ENCODE results near the gene UNC5C.

The UNC5C gene

DNA sequence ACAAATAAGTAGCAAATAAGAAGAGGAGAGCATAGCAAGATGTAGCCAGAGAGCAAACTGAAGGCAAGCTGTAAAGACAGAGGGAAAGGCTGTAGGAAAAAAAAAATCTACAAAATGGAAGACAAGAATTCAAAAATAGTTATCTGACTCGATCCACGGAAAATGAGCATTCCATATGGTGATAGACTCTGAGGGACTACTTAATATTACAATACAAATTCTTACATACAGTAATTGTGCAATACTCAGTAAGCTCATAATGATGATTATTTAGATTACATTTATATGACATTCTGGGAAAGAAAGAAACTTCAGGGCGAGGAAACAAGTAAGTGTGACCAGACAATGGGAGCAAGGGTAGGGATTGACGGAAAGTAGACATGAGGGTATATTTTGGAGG, 102.6 kb downstream of the UNC5C start:
- no peak for DNase-seq

- DNase-seq: no peak
Observed at GRCh38 chr4:95445251-95445650, 103.5 kb downstream of the UNC5C start.

- DNase-seq: no peak
Observed at GRCh38 chr4:95444812-95445211, 104.0 kb downstream of the UNC5C start.

- no peak for DNase-seq
Observed at GRCh38 chr4:95439896-95440295, 108.9 kb downstream of the UNC5C start.

GRCh38 chr4:95439071-95439470, 109.7 kb downstream of the UNC5C start:
- no peak for DNase-seq

GRCh38 chr4:95432466-95432865, 116.3 kb downstream of the UNC5C start:
- no peak for DNase-seq

DNA sequence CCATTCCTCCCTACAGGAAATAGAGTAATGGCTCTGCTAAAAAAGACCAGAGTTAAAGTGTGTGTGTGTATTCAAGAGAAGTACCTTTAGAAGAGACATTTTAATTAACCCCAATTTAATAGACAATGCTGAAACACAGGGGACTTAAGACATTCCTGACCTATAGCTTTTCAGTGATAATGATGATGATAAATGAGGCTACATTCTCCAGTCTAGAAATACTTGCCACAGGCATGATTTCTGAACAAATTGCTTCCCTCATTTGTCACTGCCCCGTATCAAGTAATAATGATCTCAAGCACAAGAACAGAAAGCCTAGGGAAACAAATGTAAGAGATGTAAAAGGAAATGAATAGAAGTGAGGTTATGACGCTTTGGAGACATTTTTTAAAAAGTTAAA, 117.1 kb downstream of the UNC5C start:
- no peak for DNase-seq

DNA sequence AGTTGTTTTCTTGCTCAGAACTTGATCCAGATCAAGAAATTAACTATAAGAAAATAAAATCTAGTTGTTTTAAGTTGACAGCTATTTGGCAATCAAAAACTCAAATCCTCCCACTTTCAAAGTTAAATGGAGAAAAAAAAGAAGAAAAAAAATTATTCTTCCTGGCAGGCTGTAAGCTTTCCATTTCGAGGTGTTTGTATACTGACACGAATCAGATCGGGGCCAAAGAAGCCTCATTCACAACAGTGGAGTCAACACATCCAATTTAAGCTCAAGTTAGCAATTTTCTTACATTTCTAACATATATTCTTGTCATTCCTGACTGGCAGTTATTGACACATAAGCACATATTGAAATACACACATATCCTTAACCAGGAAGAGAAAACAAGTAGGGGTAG, 119.4 kb downstream of the UNC5C start:
- no peak for DNase-seq

DNA sequence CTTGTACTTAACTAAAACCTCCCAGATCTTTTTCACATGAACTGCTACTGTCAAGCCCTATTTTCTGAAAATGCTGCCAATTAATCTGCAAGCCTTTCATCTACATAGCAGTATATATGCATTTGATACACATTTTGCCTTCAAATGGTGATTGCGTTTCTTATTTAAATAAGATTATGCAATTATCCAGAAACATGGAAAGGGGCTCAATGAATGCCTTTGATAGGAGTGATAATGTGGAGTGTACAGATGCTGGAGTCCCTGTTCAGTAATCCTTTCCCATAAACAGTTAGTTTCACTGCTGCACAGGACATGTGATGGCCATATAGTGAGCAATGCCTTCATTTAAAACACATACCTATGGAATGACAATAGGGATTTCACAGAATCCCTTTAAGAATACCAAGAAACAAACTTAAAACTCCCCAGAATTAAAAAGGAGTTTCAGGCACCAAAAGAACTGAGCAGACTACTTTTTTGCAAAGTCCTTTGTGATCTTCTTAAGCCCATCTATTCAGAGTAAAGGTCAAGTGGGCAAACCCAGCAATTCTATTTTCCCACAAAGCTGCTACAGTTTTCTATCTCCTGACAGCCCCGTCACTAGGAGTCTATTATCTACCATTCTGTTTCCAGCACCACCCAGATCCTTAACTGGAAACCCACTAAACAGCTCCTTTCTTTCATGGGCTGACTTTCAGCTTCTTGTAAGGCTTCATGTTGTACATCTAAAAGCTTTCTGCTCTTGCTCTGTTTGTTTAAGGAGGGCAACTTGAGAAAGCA, 120.3 kb downstream of the UNC5C start:
- no peak for DNase-seq

- no peak for DNase-seq
Observed at GRCh38 chr4:95426455-95426854, 122.3 kb downstream of the UNC5C start.

DNA sequence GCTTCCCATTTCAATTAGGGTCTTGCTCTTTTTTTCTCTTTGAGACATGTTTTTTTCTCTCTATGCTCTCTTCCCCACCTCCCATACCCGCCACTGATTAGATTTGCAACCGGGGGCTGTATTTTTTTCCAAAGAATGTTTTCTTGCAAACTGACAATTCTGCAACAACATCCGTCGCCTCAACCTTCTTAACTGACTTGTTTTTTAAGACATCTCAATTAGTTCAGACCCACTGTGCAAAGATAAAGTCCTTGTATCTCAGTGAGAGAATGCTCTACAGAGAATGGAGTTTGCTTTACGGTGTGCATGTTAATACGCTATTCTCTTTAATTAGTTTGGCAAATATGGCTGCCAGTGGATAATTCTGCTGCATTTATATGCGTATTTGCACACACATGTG, 126.3 kb downstream of the UNC5C start:
- DNase-seq: no peak

GRCh38 chr4:95421869-95422268, 126.9 kb downstream of the UNC5C start:
- no peak for DNase-seq

GRCh38 chr4:95417531-95417930, 131.2 kb downstream of the UNC5C start:
- DNase-seq: no peak

GRCh38 chr4:95415346-95415771, 133.4 kb downstream of the UNC5C start:
- no peak for DNase-seq

- no peak for DNase-seq
Observed at GRCh38 chr4:95411371-95412088, 137.2 kb downstream of the UNC5C start.

GRCh38 chr4:95410387-95410977, 138.3 kb downstream of the UNC5C start:
- DNase-seq: no peak

GRCh38 chr4:95409750-95410149, 139.0 kb downstream of the UNC5C start:
- DNase-seq: no peak

- DNase-seq: no peak
Observed at GRCh38 chr4:95409127-95409526, 139.6 kb downstream of the UNC5C start.

DNA sequence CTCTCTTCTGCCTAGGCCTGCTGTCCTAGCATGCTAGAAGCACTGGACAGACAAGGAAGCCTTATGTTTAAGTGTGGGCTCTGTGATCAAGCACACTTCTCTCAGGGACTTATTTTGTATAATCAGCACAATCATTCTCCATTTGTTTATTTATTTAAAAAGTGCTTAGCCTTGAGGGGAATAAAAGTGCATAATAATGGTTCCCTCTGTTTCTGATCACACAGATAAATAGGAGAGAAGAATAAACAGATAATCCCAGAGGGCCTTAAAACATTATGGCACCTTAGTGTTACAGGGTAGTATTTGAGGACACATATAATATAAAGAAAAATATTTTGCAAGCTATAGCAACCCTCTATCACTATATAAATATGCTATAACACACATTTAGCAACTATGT, 146.5 kb downstream of the UNC5C start:
- DNase-seq: no peak

GRCh38 chr4:95398217-95398616, 150.6 kb downstream of the UNC5C start:
- no peak for DNase-seq

DNA sequence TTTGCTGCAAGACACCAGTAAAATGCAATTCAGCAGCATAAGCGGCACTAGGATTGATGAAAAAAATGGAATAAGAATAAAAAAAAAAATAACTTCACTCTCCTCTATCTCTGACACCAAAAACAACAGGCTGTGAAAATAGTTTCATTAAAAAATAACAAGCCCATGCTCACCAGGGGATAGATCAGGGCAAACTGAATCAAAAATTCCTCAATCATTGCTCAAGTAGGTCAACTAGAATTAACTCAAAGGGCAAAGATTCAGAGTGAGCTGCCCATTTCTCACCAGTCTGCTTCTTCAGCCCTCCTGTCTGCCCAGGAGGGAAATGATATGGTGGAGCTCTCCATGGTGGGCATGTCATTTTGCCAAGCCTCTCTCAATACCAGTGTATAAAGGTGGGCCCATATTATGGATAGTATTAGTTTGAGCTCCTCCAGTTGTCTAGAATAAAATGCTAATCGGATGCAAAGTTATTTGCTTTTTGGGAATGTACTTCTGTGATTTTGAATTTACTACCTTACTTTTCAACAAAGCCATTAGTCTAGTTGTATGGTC, 153.9 kb downstream of the UNC5C start:
- DNase-seq: no peak

- DNase-seq: no peak
Observed at GRCh38 chr4:95393821-95394220, 155.0 kb downstream of the UNC5C start.

DNA sequence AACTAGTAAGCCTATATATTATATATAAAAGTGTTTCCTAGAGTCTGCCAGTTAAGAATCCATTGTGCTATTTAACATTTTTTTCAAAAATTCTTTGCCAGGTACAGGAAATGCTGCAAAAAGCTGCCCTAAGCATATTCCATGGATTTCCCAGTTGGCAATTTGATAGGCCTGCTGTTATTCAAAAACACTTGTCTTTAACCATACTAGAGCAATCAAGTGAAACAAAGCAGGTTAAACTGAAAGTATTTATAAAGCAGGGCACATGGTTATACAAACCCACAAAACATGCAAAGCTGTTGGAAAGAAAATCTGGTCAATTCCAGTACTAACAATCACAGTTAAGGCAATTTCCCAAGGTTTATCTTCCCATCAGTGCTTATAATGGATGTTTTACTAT, 159.9 kb downstream of the UNC5C start:
- DNase-seq: no peak

GRCh38 chr4:95387719-95388118, 161.1 kb downstream of the UNC5C start:
- no peak for DNase-seq
